ENCODE results near the gene SOX18. TPM values are rescaled to one million over a fixed set of nuclear protein-coding genes. Genes with fewer than 3 reads are reported as not detected.

Gene SOX18
- total and polyA plus RNA-seq, 2 of the 13 experiments (the other 11 are each of a cell fraction or from before 2014, with no cell fraction given), result 1.6 to 1.9 TPM

- peak; percentile 83; the same call in 1 of the 2 replicates for TF ChIP-seq ZNF335 (CRISPR knock-in tag; IDR thresholded peaks at IDR 0.05)
- TF ChIP-seq ZNF317 (CRISPR knock-in tag; IDR thresholded peaks at IDR 0.05), result no peak
- TF ChIP-seq ZNF563 (CRISPR knock-in tag; IDR thresholded peaks at IDR 0.05), result no peak
- TF ChIP-seq MXD3 (CRISPR knock-in tag; IDR thresholded peaks at IDR 0.05), result no peak; the same call in 1 of the 2 replicates
- TF ChIP-seq EED (CRISPR knock-in tag; IDR thresholded peaks at IDR 0.05), result peak; percentile 93
- TF ChIP-seq ZNF678 (CRISPR knock-in tag; IDR thresholded peaks at IDR 0.05), result 0 out of 2 replicates have a peak, but pooled peaks have one; percentile 52
- TF ChIP-seq SRY (CRISPR knock-in tag; IDR thresholded peaks at IDR 0.05), result no peak
- no peak; the same call in 1 of the 2 replicates for TF ChIP-seq HMG20A (CRISPR knock-in tag; IDR thresholded peaks at IDR 0.05; ENCODE audit: borderline replicate concordance)
- no peak for TF ChIP-seq TCF12 (IDR thresholded peaks at IDR 0.05)
- no peak; the same call in 1 of the 2 replicates for TF ChIP-seq TCF12 (CRISPR knock-in tag; IDR thresholded peaks at IDR 0.05)
- no peak for TF ChIP-seq ZNF878 (CRISPR knock-in tag; IDR thresholded peaks at IDR 0.05)
- 0 out of 2 replicates have a peak, but pooled peaks have one; percentile 82 for TF ChIP-seq ZNF775 (CRISPR knock-in tag; IDR thresholded peaks at IDR 0.05; ENCODE audit: borderline replicate concordance)
- peak; percentile 93; the same call in 1 of the 2 replicates for TF ChIP-seq TRAFD1 (CRISPR knock-in tag; IDR thresholded peaks at IDR 0.05; ENCODE audit: borderline replicate concordance)
- TF ChIP-seq ETV5 (CRISPR knock-in tag; IDR thresholded peaks at IDR 0.05; ENCODE audit: borderline replicate concordance), result peak; percentile 52
- TF ChIP-seq, protein P1, sequence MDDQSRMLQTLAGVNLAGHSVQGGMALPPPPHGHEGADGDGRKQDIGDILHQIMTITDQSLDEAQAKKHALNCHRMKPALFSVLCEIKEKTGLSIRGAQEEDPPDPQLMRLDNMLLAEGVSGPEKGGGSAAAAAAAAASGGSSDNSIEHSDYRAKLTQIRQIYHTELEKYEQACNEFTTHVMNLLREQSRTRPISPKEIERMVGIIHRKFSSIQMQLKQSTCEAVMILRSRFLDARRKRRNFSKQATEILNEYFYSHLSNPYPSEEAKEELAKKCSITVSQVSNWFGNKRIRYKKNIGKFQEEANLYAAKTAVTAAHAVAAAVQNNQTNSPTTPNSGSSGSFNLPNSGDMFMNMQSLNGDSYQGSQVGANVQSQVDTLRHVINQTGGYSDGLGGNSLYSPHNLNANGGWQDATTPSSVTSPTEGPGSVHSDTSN (CRISPR knock-in tag; IDR thresholded peaks at IDR 0.05; ENCODE audit: borderline replicate concordance), result no peak
- peak; percentile 62; the same call in 1 of the 2 replicates for TF ChIP-seq NCOA2 (CRISPR knock-in tag; IDR thresholded peaks at IDR 0.05)
- no peak for TF ChIP-seq SETDB1 (CRISPR knock-in tag; IDR thresholded peaks at IDR 0.05; ENCODE audit: borderline replicate concordance)
- no peak; the same call in 1 of the 2 replicates for TF ChIP-seq ZSCAN9 (CRISPR knock-in tag; IDR thresholded peaks at IDR 0.05; ENCODE audit: borderline replicate concordance)
- peak; percentile 98 for TF ChIP-seq POLR2G (IDR thresholded peaks at IDR 0.05; ENCODE audit: low read depth, low read length)
- no peak for TF ChIP-seq CAMTA2 (CRISPR knock-in tag; IDR thresholded peaks at IDR 0.05; ENCODE audit: borderline replicate concordance)
- TF ChIP-seq ZMYM3 (CRISPR knock-in tag; IDR thresholded peaks at IDR 0.05), result peak; percentile 23
- TF ChIP-seq FIP1L1 (IDR thresholded peaks at IDR 0.05; ENCODE audit: borderline replicate concordance, insufficient read depth, low read depth, low read length), result no peak
- TF ChIP-seq MED13 (CRISPR knock-in tag; IDR thresholded peaks at IDR 0.05), result peak; percentile 82
- TF ChIP-seq ZNF616 (CRISPR knock-in tag; IDR thresholded peaks at IDR 0.05; ENCODE audit: low read depth), result 0 out of 2 replicates have a peak, but pooled peaks have one; percentile 42
- peak; percentile 37; the same call in 1 of the 2 replicates for TF ChIP-seq ZNF782 (CRISPR knock-in tag; IDR thresholded peaks at IDR 0.05; ENCODE audit: borderline replicate concordance)
- TF ChIP-seq SAFB2 (CRISPR knock-in tag; IDR thresholded peaks at IDR 0.05; ENCODE audit: borderline replicate concordance, low read depth), result no peak
- TF ChIP-seq NBN (conservative IDR thresholded peaks at IDR 0.05), result no peak
- peak; percentile 88 for TF ChIP-seq ZNF792 (CRISPR knock-in tag; IDR thresholded peaks at IDR 0.05)
- TF ChIP-seq KLF15 (CRISPR knock-in tag; IDR thresholded peaks at IDR 0.05; ENCODE audit: borderline replicate concordance), result peak; percentile 85; the same call in 1 of the 2 replicates
- TF ChIP-seq ZNF570 (CRISPR knock-in tag; IDR thresholded peaks at IDR 0.05; ENCODE audit: borderline replicate concordance), result no peak; the same call in 1 of the 2 replicates
These were observed 13.5 kb downstream of the SOX18 start, which contains the start of gene C20orf204 (continued) for GRCh38 chr20:64035933-64036345.

Measured in HepG2 (cell line).